PC-3 (cell line): ENCODE results near the gene EFCAB12. TPM values are rescaled to one million over a fixed set of nuclear protein-coding genes. Genes with fewer than 3 reads are reported as not detected.
"Not testable (repeated sequence)": the region's sequence is repeated elsewhere in the genome, so short reads cannot be mapped to it uniquely, and the experiment has no call there.

ENCODE experiments used
- ATAC-seq: fragments of 200-7000 bp; cut with Tn5 transposase; 2 replicates; pipeline ENCODE4 v1.9.1; 2020; ENCODE audit warnings: mild to moderate bottlenecking, moderate library complexity
- BruUV-seq: library from RNA; stranded (reverse); fragments of 400-500 nt; replicated peaks from 2 replicates; lab custom pipeline; 2021; lab: Mats Ljungman, UMichigan
- CTCF ChIA-PET: fragments of 300-600 bp; sonication (Branson Sonifier 250); formaldehyde crosslinking; loops from one replicate; lab custom pipeline; 2022; ENCODE audit warnings: antibody characterized with exemption; lab: Charles Lee
- POLR2A ChIA-PET: fragments of 300-600 bp; sonication (Branson Sonifier 250); formaldehyde crosslinking; loops from one replicate; lab custom pipeline; 2022; ENCODE audit warnings: antibody characterized with exemption; ENCODE audit not compliant: unreplicated experiment; lab: Charles Lee
- DNase-seq: peaks from one replicate; pipeline ENCODE4 v3.0.0-alpha.2; 2015
- H2AFZ ChIP-seq: fragments of 300-600 bp; sonication (generic); 2 replicates; pipeline ENCODE4 v1.6.0; 2016; ENCODE audit warnings: antibody characterized with exemption, low read length
- H3F3A ChIP-seq: fragments of 300-600 bp; sonication (generic); one replicate; pipeline ENCODE4 v1.6.0; 2017; ENCODE audit warnings: antibody characterized with exemption, low read length, control low read depth, mild to moderate bottlenecking; ENCODE audit not compliant: unreplicated experiment
- H3K27ac ChIP-seq: fragments of 300-600 bp; sonication (generic); 2 replicates; pipeline ENCODE4 v1.5.1; 2016; ENCODE audit warnings: mild to moderate bottlenecking, low read length
- H3K27me3 ChIP-seq: fragments of 300-600 bp; sonication (generic); 2 replicates; pipeline ENCODE4 v1.6.1; 2016; ENCODE audit warnings: low read length, mixed read lengths
- H3K36me3 ChIP-seq: fragments of 300-600 bp; sonication (generic); 2 replicates; pipeline ENCODE4 v1.6.1; 2016; ENCODE audit warnings: low read depth, mixed run types, low read length, mixed read lengths
- H3K4me1 ChIP-seq: fragments of 300-600 bp; sonication (generic); 2 replicates; pipeline ENCODE4 v1.5.1; 2016; ENCODE audit warnings: low read length; ENCODE audit not compliant: insufficient read depth
- H3K4me2 ChIP-seq: fragments of 300-600 bp; sonication (generic); 2 replicates; pipeline ENCODE4 v1.6.0; 2016; ENCODE audit warnings: low read length
- H3K4me3 ChIP-seq: fragments of 300-600 bp; sonication (generic); 2 replicates; pipeline ENCODE4 v1.5.1; 2016; ENCODE audit warnings: mild to moderate bottlenecking, low read length, mixed read lengths
- H3K79me2 ChIP-seq: fragments of 300-600 bp; sonication (generic); 2 replicates; pipeline ENCODE4 v1.6.1; 2017; ENCODE audit warnings: low read length, mixed read lengths
- H3K9ac ChIP-seq: fragments of 300-600 bp; sonication (generic); 2 replicates; pipeline ENCODE4 v1.6.0; 2016; ENCODE audit warnings: mild to moderate bottlenecking, low read length
- H3K9me2 ChIP-seq: fragments of 300-600 bp; sonication (generic); replicated peaks from 2 replicates; pipeline ENCODE4 v1.6.1; 2016; ENCODE audit warnings: mixed run types, low read length, mixed read lengths
- H3K9me3 ChIP-seq: fragments of 300-600 bp; sonication (generic); 2 replicates; pipeline ENCODE4 v1.6.1; 2016; ENCODE audit warnings: low read length, mixed read lengths
- H4K20me1 ChIP-seq: fragments of 300-600 bp; sonication (generic); 2 replicates; pipeline ENCODE4 v1.6.1; 2016; ENCODE audit warnings: low read length, mixed read lengths
- EZH2 ChIP-seq: fragments of 300-600 bp; sonication (generic); IDR thresholded peaks from one replicate; pipeline ENCODE4 v1.6.1; 2017; ENCODE audit warnings: antibody characterized with exemption, mild to moderate bottlenecking, low read length; ENCODE audit not compliant: unreplicated experiment
- EZH2phosphoT487 ChIP-seq: fragments of 300-600 bp; sonication (generic); IDR thresholded peaks from 2 replicates; pipeline ENCODE4 v1.6.1; 2018; ENCODE audit warnings: mild to moderate bottlenecking, antibody characterized with exemption, low read length, borderline replicate concordance
- intact Hi-C: fragments of 100-400 bp; cut with micrococcal nuclease; formaldehyde crosslinking; loops from 2 replicates; pipeline ENCODE4 v1.9.0; 2023
- total RNA-seq: library from RNA; depleted of rRNA; stranded (reverse); fragments of >200 nt; gene quantifications from 2 replicates; pipeline ENCODE4 v1.2.3, GENCODE V29; 2014
- TF ChIP-seq, protein P1 (sequence below): fragments of 300-600 bp; sonication (generic); conservative IDR thresholded peaks from 2 replicates; pipeline ENCODE4 v1.5.1; 2017; ENCODE audit warnings: antibody characterized with exemption, low read depth, mild to moderate bottlenecking, low read length

The EFCAB12 gene
- total RNA-seq, 1 experiment from 2014 or later, result 0.04 TPM

DNA sequence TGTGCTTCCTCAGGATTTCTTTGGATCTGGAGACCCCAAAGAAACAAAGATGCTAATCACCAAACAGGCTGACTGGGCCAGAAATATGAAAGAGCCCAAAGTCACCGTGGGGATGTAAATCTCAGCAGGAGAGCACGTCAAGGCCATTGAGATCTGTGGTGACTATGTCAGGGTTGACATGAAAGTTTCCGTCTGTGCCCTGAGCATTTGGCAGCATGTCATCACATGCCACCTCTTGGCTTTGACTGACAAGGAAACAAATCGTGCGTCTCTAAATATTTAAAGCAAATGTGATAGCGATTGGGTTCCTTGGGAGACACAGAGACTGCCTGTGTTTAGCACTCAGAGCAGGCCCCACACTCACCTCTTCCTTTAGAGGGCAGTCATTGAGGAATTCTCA lies 35.2 kb downstream of the EFCAB12 start:
- H3K4me3 ChIP-seq, result no peak overlapping the region
- peaks cover 5% of the 10 kb centered on the region; the same call in 1 of the 2 replicates for H3K36me3 ChIP-seq
- H3K9ac ChIP-seq, result no peak overlapping the region
- H4K20me1 ChIP-seq, result no peaks in the 10 kb centered on the region
- ChIA-PET CTCF (no interaction called here), POLR2A (no interaction called here)
- peaks cover 22% of the 10 kb centered on the region for H3K4me1 ChIP-seq
- H3K27ac ChIP-seq, result no peak overlapping the region
- H3F3A ChIP-seq, result no peaks in the 10 kb centered on the region
- intact Hi-C loops, result no loop called here
- BruUV-seq, result no TSS peak
- no peaks in the 10 kb centered on the region for H3K27me3 ChIP-seq
- no peak for TF ChIP-seq EZH2
- TF ChIP-seq, protein P1, sequence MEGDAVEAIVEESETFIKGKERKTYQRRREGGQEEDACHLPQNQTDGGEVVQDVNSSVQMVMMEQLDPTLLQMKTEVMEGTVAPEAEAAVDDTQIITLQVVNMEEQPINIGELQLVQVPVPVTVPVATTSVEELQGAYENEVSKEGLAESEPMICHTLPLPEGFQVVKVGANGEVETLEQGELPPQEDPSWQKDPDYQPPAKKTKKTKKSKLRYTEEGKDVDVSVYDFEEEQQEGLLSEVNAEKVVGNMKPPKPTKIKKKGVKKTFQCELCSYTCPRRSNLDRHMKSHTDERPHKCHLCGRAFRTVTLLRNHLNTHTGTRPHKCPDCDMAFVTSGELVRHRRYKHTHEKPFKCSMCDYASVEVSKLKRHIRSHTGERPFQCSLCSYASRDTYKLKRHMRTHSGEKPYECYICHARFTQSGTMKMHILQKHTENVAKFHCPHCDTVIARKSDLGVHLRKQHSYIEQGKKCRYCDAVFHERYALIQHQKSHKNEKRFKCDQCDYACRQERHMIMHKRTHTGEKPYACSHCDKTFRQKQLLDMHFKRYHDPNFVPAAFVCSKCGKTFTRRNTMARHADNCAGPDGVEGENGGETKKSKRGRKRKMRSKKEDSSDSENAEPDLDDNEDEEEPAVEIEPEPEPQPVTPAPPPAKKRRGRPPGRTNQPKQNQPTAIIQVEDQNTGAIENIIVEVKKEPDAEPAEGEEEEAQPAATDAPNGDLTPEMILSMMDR, result no peak
- TF ChIP-seq EZH2phosphoT487, result no peak
- DNase-seq, result no peak
- peaks cover 36% of the 10 kb centered on the region for H3K79me2 ChIP-seq
- H3K9me3 ChIP-seq, result no peaks in the 10 kb centered on the region
- ATAC-seq, result no peak
- no peak overlapping the region for H2AFZ ChIP-seq
- H3K9me2 ChIP-seq, result no peaks in the 10 kb centered on the region
- H3K4me2 ChIP-seq, result no peak overlapping the region

DNA sequence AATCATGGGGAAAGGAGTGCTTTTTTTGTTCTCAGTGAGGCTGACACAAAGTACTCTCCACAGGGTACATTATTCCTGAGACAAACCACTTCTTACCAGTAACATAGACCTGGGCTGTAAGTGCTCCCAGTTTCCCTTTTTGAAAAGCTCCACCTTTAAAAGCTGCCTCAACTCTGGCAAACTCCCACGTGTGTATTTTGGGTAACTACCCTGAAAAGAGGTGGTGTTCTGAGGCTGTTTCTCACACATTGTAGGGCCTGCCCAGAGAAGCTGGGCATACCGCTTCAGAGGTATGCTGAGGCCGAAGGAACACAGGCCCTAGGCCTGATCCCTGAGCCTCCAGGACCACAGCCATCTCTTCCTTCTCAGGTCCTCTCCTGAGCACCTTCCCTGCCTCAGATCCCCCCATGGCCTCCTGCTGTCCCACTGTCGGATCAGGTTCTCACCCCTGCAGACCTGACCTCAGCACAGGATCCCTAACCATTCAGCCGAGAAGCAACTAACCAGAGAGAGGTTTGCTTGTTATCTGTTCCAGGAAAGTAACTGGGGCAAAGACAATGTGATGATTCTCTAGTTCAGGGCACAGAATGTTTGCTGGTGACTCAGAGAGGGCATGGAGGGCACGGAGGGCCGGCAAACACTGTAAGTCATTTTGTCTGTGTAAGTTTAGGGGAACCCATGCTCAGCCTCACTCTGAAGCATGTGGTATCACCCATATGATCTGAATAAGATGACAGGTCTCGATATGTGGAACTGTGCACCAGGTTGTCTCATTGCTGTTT lies 36.1 kb downstream of the EFCAB12 start:
- H3K27ac ChIP-seq, H3K9me2 ChIP-seq, DNase-seq, H3K36me3 ChIP-seq, H3K4me2 ChIP-seq, H4K20me1 ChIP-seq, H3K4me3 ChIP-seq, H3F3A ChIP-seq, POLR2A ChIA-PET, H3K9me3 ChIP-seq, H3K27me3 ChIP-seq, H2AFZ ChIP-seq, intact Hi-C loops, H3K9ac ChIP-seq, BruUV-seq, CTCF ChIA-PET: not testable (repeated sequence)
- Histone ChIP-seq H3K4me1 (peaks cover 17% of the 10 kb centered on the region), H3K79me2 (peaks cover 26% of the 10 kb centered on the region)
- ATAC-seq, result peak; percentile 14; the same call in 1 of the 2 replicates

DNA sequence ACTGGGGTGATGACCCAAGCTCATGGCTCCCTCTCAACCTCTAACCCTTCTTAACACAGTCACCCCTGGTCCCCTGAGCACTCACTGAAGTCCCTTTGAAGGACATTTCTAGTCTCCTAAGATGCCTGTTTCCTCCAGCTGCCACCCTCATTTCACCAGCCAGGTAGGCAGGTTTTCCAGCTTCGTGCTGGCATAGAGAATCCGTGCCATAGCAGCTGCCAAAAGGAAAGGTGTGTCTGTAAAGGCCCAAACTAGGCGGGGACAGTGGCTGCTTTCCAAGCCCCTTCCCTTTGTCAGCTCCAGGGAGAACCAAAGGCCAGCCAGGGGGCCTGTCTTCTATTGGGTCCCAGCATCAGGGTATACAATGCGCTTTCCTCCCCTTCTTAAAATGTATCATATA lies 36.9 kb downstream of the EFCAB12 start:
- peaks cover 17% of the 10 kb centered on the region for H3K4me1 ChIP-seq
- H3K9ac ChIP-seq, CTCF ChIA-PET: not testable (repeated sequence)

More for the DNA sequence above, 36.9 kb downstream of the EFCAB12 start:
- H3K27ac ChIP-seq, POLR2A ChIA-PET, H3K9me2 ChIP-seq, H3K27me3 ChIP-seq, H3K4me2 ChIP-seq, H3K36me3 ChIP-seq, H2AFZ ChIP-seq, intact Hi-C loops, H3F3A ChIP-seq, DNase-seq, BruUV-seq, H4K20me1 ChIP-seq, H3K9me3 ChIP-seq, ATAC-seq, H3K4me3 ChIP-seq: not testable (repeated sequence)
- peaks cover 19% of the 10 kb centered on the region for H3K79me2 ChIP-seq
